Panc1 (cell line): ENCODE measurements around the gene RGS10. TPM values are rescaled to one million over a fixed set of nuclear protein-coding genes. Genes with fewer than 3 reads are reported as not detected.

Experiments used
- ATAC-seq: fragments of 200-7000 bp; cut with Tn5 transposase; 2 replicates; pipeline ENCODE4 v1.9.1; 2020; ENCODE audit warnings: mild to moderate bottlenecking, moderate library complexity
- BruUV-seq: library from RNA; stranded (reverse); fragments of 400-500 nt; replicated peaks from 2 replicates; lab custom pipeline; 2021; lab: Mats Ljungman, UMichigan
- CTCF ChIA-PET: fragments of 300-600 bp; sonication (Branson Sonifier 250); formaldehyde crosslinking; loops from one replicate; lab custom pipeline; 2022; ENCODE audit warnings: antibody characterized with exemption; lab: Charles Lee
- POLR2A ChIA-PET: fragments of 300-600 bp; sonication (Branson Sonifier 250); formaldehyde crosslinking; loops from one replicate; lab custom pipeline; 2022; ENCODE audit warnings: antibody characterized with exemption; lab: Charles Lee
- DNase-seq: peaks from one replicate; pipeline ENCODE4 v3.0.0-alpha.2; 2010; ENCODE audit warnings: low read depth, low spot score
- H3K27ac ChIP-seq: 2 replicates; pipeline ENCODE4 v1.5.1; 2011; ENCODE audit warnings: mild to moderate bottlenecking, low read length, inconsistent platforms
- H3K27me3 ChIP-seq: fragments of 200-500 bp; sonication (Bioruptor generic); 2 replicates; pipeline ENCODE4 v1.6.0; 2014; ENCODE audit warnings: low read length, inconsistent platforms; ENCODE audit not compliant: control insufficient read depth, insufficient read depth
- H3K36me3 ChIP-seq: fragments of 200-500 bp; sonication (Bioruptor generic); 2 replicates; pipeline ENCODE4 v1.5.1; 2014; ENCODE audit warnings: inconsistent platforms, mild to moderate bottlenecking, low read length, moderate library complexity; ENCODE audit not compliant: control insufficient read depth, insufficient read depth
- H3K4me1 ChIP-seq: 2 replicates; pipeline ENCODE4 v1.5.1; 2011; ENCODE audit warnings: inconsistent platforms, mild to moderate bottlenecking, low read length, moderate library complexity; ENCODE audit not compliant: control insufficient read depth, insufficient read depth
- H3K4me3 ChIP-seq, 2 experiments: 2 replicates each; pipeline ENCODE4 v1.5.1; 2011 to 2012; ENCODE audit warnings: low read depth in 2 of 2, low read length in 2 of 2, mild to moderate bottlenecking in 2 of 2, inconsistent platforms in 1 of 2, moderate library complexity in 1 of 2
- H3K9me3 ChIP-seq: fragments of 200-500 bp; sonication (Bioruptor generic); 2 replicates; pipeline ENCODE4 v1.5.1; 2014; ENCODE audit warnings: low read depth, mild to moderate bottlenecking, inconsistent platforms, low read length, moderate library complexity; ENCODE audit not compliant: control insufficient read depth, insufficient read depth
- POLR2AphosphoS5 ChIP-seq: IDR thresholded peaks from 2 replicates; pipeline ENCODE4 v1.6.1; 2012; ENCODE audit warnings: mild to moderate bottlenecking, low read depth, low read length, moderate library complexity
- SIN3A ChIP-seq: IDR thresholded peaks from 2 replicates; pipeline ENCODE4 v1.6.1; 2012; ENCODE audit warnings: low read depth, mild to moderate bottlenecking, low read length, moderate library complexity, borderline replicate concordance; ENCODE audit not compliant: insufficient read depth
- TCF7L2 ChIP-seq: IDR thresholded peaks from 2 replicates; pipeline ENCODE4 v1.6.1; 2011; ENCODE audit warnings: mild to moderate bottlenecking, low read depth, low read length, inconsistent platforms
- in situ Hi-C: cut with HindIII; loops from 2 replicates; pipeline ENCODE4 v1.10.0; 2016; ENCODE audit warnings: low sequenced_read_pairs, low pct_unique_long_range_greater_than_20kb
- intact Hi-C: fragments of 100-400 bp; cut with micrococcal nuclease; formaldehyde crosslinking; loops from one replicate; pipeline ENCODE4 v1.10.0; 2022; ENCODE audit not compliant: unreplicated experiment
- total RNA-seq: library from RNA; stranded (reverse); gene quantifications from one replicate; pipeline ENCODE4 v1.2.1, GENCODE V29; 2021; ENCODE audit not compliant: unreplicated experiment
- TF ChIP-seq, protein P1 (sequence below), 2 experiments: IDR thresholded peaks; 2 replicates each; pipeline ENCODE4 v1.6.1; 2011 to 2012; ENCODE audit warnings: low read depth in 2 of 2, control low read depth in 1 of 2, low read length in 1 of 2, mild to moderate bottlenecking in 1 of 2, moderate library complexity in 1 of 2; ENCODE audit not compliant: insufficient read depth in 1 of 2
- TF ChIP-seq, protein P2 (sequence below): fragments of 450-650 bp; IDR thresholded peaks from 2 replicates; pipeline ENCODE4 v1.5.1; 2017; ENCODE audit warnings: mild to moderate bottlenecking

RGS10 gene
- total RNA-seq, 1 experiment from 2014 or later, result 68.6 TPM

DNA sequence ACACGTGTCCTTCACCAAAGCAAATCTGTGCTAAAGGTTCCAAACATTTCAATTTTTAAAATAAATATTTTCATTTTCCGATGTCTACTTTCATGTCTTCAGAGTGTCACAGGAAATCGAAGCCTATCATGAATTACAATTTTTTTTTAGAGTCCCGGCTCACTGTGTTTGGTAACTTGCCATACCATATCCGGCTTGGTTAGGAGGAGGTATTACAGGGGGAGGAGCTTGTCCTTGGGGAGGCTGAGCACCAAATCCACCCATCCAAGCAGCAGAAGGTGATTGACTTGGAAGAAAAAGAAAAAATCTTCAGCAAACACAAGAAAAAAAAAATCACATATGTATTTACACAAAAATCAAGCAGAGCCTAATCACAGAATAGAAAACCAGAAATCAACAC is 33.0 kb upstream of the RGS10 start:
- Histone ChIP-seq H3K4me3 (no peak overlapping the region), H3K36me3 (peaks cover 66% of the 10 kb centered on the region), H3K9me3 (no peaks in the 10 kb centered on the region), H3K27me3 (no peaks in the 10 kb centered on the region), H3K4me1 (no peaks in the 10 kb centered on the region), H3K27ac (no peak overlapping the region)
- in situ Hi-C loops (no loop called here), intact Hi-C loops (no loop called here)
- no peak for TF ChIP-seq SIN3A
- no peak for TF ChIP-seq TCF7L2
- TF ChIP-seq, protein P1, sequence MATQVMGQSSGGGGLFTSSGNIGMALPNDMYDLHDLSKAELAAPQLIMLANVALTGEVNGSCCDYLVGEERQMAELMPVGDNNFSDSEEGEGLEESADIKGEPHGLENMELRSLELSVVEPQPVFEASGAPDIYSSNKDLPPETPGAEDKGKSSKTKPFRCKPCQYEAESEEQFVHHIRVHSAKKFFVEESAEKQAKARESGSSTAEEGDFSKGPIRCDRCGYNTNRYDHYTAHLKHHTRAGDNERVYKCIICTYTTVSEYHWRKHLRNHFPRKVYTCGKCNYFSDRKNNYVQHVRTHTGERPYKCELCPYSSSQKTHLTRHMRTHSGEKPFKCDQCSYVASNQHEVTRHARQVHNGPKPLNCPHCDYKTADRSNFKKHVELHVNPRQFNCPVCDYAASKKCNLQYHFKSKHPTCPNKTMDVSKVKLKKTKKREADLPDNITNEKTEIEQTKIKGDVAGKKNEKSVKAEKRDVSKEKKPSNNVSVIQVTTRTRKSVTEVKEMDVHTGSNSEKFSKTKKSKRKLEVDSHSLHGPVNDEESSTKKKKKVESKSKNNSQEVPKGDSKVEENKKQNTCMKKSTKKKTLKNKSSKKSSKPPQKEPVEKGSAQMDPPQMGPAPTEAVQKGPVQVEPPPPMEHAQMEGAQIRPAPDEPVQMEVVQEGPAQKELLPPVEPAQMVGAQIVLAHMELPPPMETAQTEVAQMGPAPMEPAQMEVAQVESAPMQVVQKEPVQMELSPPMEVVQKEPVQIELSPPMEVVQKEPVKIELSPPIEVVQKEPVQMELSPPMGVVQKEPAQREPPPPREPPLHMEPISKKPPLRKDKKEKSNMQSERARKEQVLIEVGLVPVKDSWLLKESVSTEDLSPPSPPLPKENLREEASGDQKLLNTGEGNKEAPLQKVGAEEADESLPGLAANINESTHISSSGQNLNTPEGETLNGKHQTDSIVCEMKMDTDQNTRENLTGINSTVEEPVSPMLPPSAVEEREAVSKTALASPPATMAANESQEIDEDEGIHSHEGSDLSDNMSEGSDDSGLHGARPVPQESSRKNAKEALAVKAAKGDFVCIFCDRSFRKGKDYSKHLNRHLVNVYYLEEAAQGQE (IDR thresholded peaks at IDR 0.05; ENCODE audit: insufficient read depth in 1 of 2, low read depth in 2 of 2, low read length in 1 of 2), result no peak
- TF ChIP-seq POLR2AphosphoS5, result no peak
- TF ChIP-seq, protein P2, sequence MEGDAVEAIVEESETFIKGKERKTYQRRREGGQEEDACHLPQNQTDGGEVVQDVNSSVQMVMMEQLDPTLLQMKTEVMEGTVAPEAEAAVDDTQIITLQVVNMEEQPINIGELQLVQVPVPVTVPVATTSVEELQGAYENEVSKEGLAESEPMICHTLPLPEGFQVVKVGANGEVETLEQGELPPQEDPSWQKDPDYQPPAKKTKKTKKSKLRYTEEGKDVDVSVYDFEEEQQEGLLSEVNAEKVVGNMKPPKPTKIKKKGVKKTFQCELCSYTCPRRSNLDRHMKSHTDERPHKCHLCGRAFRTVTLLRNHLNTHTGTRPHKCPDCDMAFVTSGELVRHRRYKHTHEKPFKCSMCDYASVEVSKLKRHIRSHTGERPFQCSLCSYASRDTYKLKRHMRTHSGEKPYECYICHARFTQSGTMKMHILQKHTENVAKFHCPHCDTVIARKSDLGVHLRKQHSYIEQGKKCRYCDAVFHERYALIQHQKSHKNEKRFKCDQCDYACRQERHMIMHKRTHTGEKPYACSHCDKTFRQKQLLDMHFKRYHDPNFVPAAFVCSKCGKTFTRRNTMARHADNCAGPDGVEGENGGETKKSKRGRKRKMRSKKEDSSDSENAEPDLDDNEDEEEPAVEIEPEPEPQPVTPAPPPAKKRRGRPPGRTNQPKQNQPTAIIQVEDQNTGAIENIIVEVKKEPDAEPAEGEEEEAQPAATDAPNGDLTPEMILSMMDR, result no peak
- no TSS peak for BruUV-seq
- POLR2A ChIA-PET, result interaction anchor here (0.7 kb wide), 1 partner anchor 161 kb away, joined by 3 read pairs; no protein-coding TSS in a partner anchor
- CTCF ChIA-PET, result no interaction called here
- DNase-seq (no peak), ATAC-seq (peak; percentile 67; the same call in 1 of the 2 replicates)

DNA sequence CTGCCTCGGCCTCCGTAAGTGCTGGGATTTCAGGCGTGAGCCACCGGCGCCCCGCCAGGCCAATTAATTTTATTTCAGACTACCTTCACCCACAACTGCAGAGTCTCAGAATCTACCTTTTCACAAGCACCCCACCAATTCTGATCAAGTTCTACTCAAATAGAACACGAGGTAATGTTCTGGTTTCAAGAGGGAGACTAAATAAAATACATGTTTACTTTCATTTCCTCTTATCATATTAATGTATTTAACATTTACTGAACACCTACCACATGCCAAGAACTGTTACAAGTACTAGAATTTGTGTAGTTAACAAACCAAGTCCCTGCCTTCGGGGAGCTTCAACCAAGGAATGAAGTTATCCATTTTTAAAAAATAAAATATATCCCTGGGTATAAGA is 25.5 kb upstream of the RGS10 start:
- no peaks in the 10 kb centered on the region for H3K36me3 ChIP-seq
- ATAC-seq (no peak), DNase-seq (no peak)
- H3K27ac ChIP-seq, result no peak overlapping the region
- POLR2A ChIA-PET, result interaction anchor here (0.7 kb wide), 1 partner anchor 101 kb away, joined by 8 read pairs; no protein-coding TSS in a partner anchor
- TF ChIP-seq TCF7L2 (no peak), SIN3A (no peak), POLR2AphosphoS5 (no peak)
- TF ChIP-seq, protein P1 (IDR thresholded peaks at IDR 0.05; ENCODE audit: insufficient read depth in 1 of 2, low read depth in 2 of 2, low read length in 1 of 2), result no peak
- TF ChIP-seq, protein P2, result no peak
- no peaks in the 10 kb centered on the region for H3K27me3 ChIP-seq
- BruUV-seq, result no TSS peak
- in situ Hi-C loops (no loop called here), intact Hi-C loops (no loop called here)
- CTCF ChIA-PET, result interaction anchor here (1.0 kb wide), 1 partner anchor 368 kb away, joined by 3 read pairs; no protein-coding TSS in a partner anchor
- no peaks in the 10 kb centered on the region for H3K4me1 ChIP-seq
- H3K4me3 ChIP-seq, result no peak overlapping the region
- H3K9me3 ChIP-seq, result no peaks in the 10 kb centered on the region
